Pancreas (tissue), 10 donors: ENCODE measurements around the gene KCNJ9. TPM values are rescaled to one million over a fixed set of nuclear protein-coding genes. Genes with fewer than 3 reads are reported as not detected.
A peak's percentile ranks its signal among the peaks of the same experiment; 100 is the strongest.

Source experiments
- ATAC-seq, 4 donors: fragments of 200-7000 bp; cut with Tn5 transposase; one replicate each; pipeline versions ENCODE4 v1.8.0 to v1.9.1; 2020; ENCODE audit warnings: mild to moderate bottlenecking in 4 of 4, moderate library complexity in 4 of 4
- DNase-seq, 6 donors: peaks; one replicate each; pipeline ENCODE4 v3.0.0-alpha.2; 2020
- FAIRE-seq: peaks from 2 replicates; lab custom pipeline; 2012; peaks lifted over from hg19 to GRCh38; lab: Jason Lieb, UNC
- H3K27ac ChIP-seq, 4 donors: fragments of 200-600 bp; sonication (generic); 1 replicate in 3 of 4; 2 replicates in 1 of 4; pipeline versions ENCODE4 v1.5.0 to v1.8.0; 2020
- H3K27me3 ChIP-seq, 4 donors: fragments of 200-600 bp; one replicate each; pipeline ENCODE4 v1.8.0; 2021
- H3K36me3 ChIP-seq, 3 donors: fragments of 200-600 bp; sonication (generic) in 1 of 3; one replicate each; pipeline versions ENCODE4 v1.5.0 to v1.8.0; 2020 to 2021
- H3K4me1 ChIP-seq, 3 donors: fragments of 200-600 bp; one replicate each; pipeline ENCODE4 v1.8.0; 2021
- H3K4me3 ChIP-seq, 4 donors: fragments of 200-600 bp; sonication (generic) in 2 of 4; one replicate each; pipeline versions ENCODE4 v1.5.0 to v1.8.0; 2020 to 2021
- H3K9me3 ChIP-seq, 4 donors: fragments of 200-600 bp; one replicate each; pipeline ENCODE4 v1.8.0; 2021
- WGBS, 2 donors: extraction: QIAGEN DNeasy Blood & Tissue Kit; methylation state at CpG; one replicate each; pipeline ENCODE4 v1.1.7; 2013; 5-methylcytosine and 5-hydroxymethylcytosine counted together
- intact Hi-C, 3 donors: fragments of 100-400 bp; cut with DNase I; formaldehyde crosslinking; loops; one replicate each; pipeline versions ENCODE4 v1.11.1 to v1.14.2; 2022
- polyA plus RNA-seq, 2 donors: library from polyadenylated mRNA; stranded (reverse); fragments of 200-250 nt; gene quantifications; one replicate each; pipeline ENCODE4 v1.2.3, GENCODE V29; 2013
- total RNA-seq, 6 donors: library from RNA; stranded (reverse); fragmentation: NEBNext Ultra II Directional in 4 of 6; extraction: Animal tissue kit (Norgen Biotek cat#: 25700) in 4 of 6; gene quantifications; one replicate each; pipeline versions ENCODE4 v1.2.1 to v1.2.4, GENCODE V29; 2021 to 2023
- TF ChIP-seq, protein P1 (sequence below), 4 donors: fragments of 200-600 bp; sonication (generic) in 3 of 4; IDR thresholded peaks; one replicate each; pipeline versions ENCODE4 v1.5.0 to v1.8.0; 2021; ENCODE audit warnings: antibody characterized with exemption in 4 of 4
- donor health status: healthy with polysubstance abuse.
- donor health status: DM: no; HTN: no; CAD: no; lungs with moderate emphysema.
- donor health status: DM: no; HTN: no; CAD: no.
- donor health status: control.
- donor health status: control.
- donor health status: Bipolar disorder and iron deficiency.
- donor health status: DM: yes; HTN: yes; CAD: no.
- donor health status: DM: no; HTN: no; CAD: no.
- donor health status: DM: no; HTN: no; CAD: no.
- donor health status: DM: yes; HTN: yes; CAD: no.

Gene KCNJ9
- total and polyA plus RNA-seq, 8 donors: 0.02 to 0.04 TPM; not detected in 6

- intact Hi-C loops: no loop called here
- DNase-seq: peak in 1 of 6 donors; percentile 30
- Histone ChIP-seq H3K36me3 (no peaks in the 10 kb centered on the region), H3K9me3 (no peaks in the 10 kb centered on the region), H3K27ac (no peak overlapping the region), H3K4me3 (no peak overlapping the region), H3K27me3 (no peaks in the 10 kb centered on the region), H3K4me1 (no peaks in the 10 kb centered on the region)
- TF ChIP-seq, protein P1, sequence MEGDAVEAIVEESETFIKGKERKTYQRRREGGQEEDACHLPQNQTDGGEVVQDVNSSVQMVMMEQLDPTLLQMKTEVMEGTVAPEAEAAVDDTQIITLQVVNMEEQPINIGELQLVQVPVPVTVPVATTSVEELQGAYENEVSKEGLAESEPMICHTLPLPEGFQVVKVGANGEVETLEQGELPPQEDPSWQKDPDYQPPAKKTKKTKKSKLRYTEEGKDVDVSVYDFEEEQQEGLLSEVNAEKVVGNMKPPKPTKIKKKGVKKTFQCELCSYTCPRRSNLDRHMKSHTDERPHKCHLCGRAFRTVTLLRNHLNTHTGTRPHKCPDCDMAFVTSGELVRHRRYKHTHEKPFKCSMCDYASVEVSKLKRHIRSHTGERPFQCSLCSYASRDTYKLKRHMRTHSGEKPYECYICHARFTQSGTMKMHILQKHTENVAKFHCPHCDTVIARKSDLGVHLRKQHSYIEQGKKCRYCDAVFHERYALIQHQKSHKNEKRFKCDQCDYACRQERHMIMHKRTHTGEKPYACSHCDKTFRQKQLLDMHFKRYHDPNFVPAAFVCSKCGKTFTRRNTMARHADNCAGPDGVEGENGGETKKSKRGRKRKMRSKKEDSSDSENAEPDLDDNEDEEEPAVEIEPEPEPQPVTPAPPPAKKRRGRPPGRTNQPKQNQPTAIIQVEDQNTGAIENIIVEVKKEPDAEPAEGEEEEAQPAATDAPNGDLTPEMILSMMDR (IDR thresholded peaks at IDR 0.05): no peak
- WGBS, 2 donors: 81% methylated on average over 5 of the region's 5 CpGs
- FAIRE-seq: no peak
- no peak for ATAC-seq
These were observed 49.1 kb downstream of the KCNJ9 start for GRCh38 chr1:160130486-160130885.

DNA sequence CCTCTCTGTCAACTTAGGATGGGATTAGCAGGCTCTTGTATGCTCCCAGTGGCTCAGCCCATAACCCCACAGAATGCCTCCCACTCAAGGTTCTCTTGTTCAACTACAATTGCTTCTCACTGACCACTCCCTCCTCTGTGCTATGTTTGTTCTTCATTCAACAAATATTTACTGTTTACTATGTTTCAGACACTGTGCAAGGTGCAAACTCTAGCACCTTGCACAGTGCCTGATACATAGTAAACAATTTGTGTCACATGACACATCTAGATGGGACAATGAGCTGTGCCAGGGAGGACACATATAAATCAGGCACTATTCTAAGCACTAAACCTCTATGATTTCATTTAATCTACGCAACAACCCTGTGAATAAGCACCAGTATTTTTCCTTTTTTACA, 49.6 kb downstream of the KCNJ9 start:
- no peaks in the 10 kb centered on the region for H3K27me3 ChIP-seq
- FAIRE-seq: no peak
- H3K27ac ChIP-seq: no peak overlapping the region
- TF ChIP-seq, protein P1 (IDR thresholded peaks at IDR 0.05): no peak
- no peaks in the 10 kb centered on the region for H3K36me3 ChIP-seq
- no peaks in the 10 kb centered on the region for H3K9me3 ChIP-seq
- H3K4me1 ChIP-seq: no peaks in the 10 kb centered on the region
- no peak for DNase-seq
- H3K4me3 ChIP-seq: no peak overlapping the region
- intact Hi-C loops: no loop called here
- no peak for ATAC-seq
- 88 to 89% methylated on average over 1 of the region's 1 CpG for WGBS, 2 donors

DNA sequence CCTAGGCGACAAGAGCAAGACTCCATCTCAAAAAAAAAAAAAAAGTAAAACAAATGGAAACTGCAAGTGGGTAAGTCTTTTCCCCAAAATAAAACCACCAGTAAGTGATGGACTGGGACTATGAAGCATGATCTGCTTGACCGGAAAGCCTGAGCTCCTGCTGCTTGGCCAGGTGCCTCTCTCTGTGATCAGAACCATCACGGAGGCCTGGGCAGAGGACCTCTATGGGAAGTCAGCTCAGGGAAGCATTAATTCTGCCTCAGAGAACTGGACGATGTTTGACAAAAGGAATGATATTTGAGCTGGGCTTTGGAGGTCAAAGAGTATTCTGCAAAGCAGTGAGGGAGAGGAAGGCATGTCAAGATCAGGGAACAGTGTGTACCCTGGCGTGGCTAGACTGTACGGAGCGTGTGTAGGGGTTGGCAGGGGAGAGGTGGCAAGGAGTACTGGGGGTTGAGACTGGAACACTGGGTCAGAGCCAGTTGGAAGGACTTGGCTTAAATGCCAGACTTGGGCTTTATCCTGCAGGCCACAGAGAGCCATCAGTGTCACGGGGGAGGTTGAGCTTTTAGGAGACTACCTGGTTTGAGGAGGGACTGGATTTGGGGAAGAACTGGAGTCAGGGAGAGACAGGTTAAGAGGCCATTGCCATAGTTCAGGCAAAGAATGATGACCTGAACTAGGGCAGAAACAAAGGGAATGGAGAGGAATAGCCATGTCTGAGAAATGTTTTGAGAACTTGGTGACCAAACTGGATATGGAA, 50.6 kb downstream of the KCNJ9 start:
- no peaks in the 10 kb centered on the region for H3K4me1 ChIP-seq
- no peak overlapping the region for H3K27ac ChIP-seq
- FAIRE-seq: no peak
- H3K4me3 ChIP-seq: no peak overlapping the region
- ATAC-seq: peak in 2 of 4 donors; percentile 28 to 36
- H3K36me3 ChIP-seq: no peaks in the 10 kb centered on the region
- 53 to 62% methylated on average over 8 of the region's 8 CpGs for WGBS, 2 donors
- intact Hi-C loops: no loop called here
- H3K9me3 ChIP-seq: no peaks in the 10 kb centered on the region
- no peaks in the 10 kb centered on the region for H3K27me3 ChIP-seq
- TF ChIP-seq, protein P1 (IDR thresholded peaks at IDR 0.05): no peak
- peak in 1 of 6 donors; percentile 28 for DNase-seq

DNA sequence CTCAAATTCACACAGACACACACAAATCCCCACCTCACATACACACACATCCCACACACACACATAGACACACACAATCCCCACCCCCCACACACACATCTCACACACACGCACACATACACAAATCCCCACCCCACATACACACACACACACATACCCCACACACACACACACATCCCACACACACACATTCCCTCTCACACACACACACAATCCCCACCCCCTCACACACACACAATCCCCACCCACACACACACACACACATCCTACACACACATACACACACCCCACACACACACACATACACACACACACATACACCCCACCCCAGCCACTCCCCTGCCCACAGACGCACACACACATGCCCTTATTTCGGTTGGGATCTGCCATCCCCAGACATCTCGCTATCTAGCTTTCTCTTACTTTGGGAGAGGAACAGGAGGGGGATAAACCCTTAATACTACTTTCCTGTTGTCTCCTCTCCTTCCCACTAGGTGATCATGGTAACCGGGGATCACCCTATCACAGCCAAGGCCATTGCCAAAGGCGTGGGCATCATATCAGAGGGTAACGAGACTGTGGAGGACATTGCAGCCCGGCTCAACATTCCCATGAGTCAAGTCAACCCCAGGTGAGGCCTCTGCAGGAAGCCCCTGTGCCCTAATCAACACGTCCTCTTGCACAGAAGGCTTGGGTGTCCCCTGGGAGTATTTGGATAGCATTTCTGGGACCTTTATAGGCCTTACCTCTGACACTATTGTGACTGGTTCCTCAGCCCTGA, 52.8 kb downstream of the KCNJ9 start:
- no peaks in the 10 kb centered on the region for H3K36me3 ChIP-seq
- no peaks in the 10 kb centered on the region for H3K9me3 ChIP-seq
- TF ChIP-seq, protein P1 (IDR thresholded peaks at IDR 0.05): no peak
- no peaks in the 10 kb centered on the region for H3K27me3 ChIP-seq
- FAIRE-seq: no peak
- 69 to 75% methylated on average over 9 of the region's 9 CpGs for WGBS, 2 donors
- H3K27ac ChIP-seq: no peak overlapping the region
- DNase-seq: no peak
- no peak overlapping the region for H3K4me3 ChIP-seq
- H3K4me1 ChIP-seq: no peaks in the 10 kb centered on the region
- no peak for ATAC-seq
- intact Hi-C loops: no loop called here
